Stimulated activated CD8-positive, alpha-beta memory T cell treated with anti-CD3 and anti-CD28 coated beads, Interleukin-15, amount 100 ng/mL, for 48 hours (primary cell): Measurements from ENCODE around the gene TNRC6B.
"Not testable (repeated sequence)": the region's sequence is repeated elsewhere in the genome, so short reads cannot be mapped to it uniquely, and the experiment has no call there.

ENCODE experiments used
- DNase-seq, 2 donors: peaks; one replicate each; pipeline ENCODE4 v3.0.0-alpha.2; 2020; ENCODE audit warnings: low read depth in 2 of 2

The TNRC6B gene

DNA sequence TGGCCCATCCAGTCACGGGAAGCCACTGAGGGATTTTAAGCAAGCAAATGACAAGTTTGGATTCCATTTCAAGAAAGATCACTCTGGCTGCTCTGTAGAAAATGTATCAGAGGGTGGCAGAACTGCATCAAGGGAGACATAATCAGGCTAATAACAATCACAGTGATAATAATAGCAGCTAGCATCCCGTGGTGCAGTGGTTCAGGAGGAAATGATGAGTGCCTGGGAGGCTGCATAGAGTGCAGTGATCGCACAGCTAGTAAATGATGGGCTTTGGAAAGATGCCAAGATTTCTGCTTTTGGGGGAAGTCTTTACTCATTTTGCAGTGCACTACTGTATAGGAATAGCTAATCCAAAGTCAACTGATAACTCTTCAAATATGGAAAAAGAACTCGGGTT lies 35.8 kb downstream of the TNRC6B start:
- DNase-seq, result no peak

DNA sequence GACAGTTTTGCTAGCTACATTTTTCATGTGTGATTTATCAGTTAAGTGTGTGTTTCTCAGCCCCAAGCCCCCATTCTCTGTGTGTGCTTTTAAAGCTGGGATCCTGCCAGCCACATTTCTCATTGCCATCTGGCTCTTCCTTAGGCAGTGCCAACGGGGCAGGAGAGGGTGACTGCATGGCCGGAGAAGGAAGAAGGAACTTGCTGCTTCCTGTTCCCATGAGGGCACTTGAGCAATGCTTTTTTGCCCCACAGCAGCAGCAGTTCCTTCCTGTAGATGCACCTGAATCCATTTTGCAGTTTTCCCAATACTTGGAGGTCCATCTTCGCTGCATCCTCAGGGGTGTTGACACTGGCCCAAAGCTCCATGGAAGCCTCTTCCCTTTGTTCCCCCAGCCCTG lies 37.5 kb downstream of the TNRC6B start:
- DNase-seq, result no peak

DNA sequence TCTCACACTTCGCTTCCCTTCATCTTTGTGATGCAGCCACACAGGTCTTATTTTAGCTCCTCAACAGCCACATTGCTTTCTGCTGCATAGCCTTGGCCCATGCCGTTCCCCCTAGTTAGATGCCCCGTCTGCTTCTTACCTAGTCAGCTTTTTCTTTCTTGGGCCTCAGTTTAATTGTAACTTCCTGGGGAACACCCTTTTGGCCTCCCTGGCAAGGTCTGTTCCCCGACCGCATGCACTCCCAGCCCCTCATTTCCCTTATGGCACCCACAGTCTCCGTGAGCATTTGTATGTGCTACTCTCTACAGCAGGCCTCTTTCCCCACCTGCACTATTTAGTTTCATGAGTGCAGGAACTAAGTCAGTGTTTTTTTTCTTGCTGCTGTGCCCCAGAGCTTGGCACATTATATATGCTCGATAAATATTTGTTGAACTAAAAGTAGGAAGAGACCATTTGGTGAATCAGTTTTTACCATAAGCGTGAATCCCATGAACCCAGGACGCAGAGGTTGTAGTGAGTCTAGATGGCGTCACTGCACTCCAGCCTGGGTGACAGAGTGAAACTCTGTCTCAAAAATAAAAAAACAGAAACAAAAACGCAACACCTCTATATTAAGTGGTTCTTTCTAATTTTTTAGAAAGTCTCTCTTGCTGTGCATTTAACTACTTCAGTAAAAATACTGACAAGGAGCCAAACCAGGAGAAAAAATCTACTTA lies 38.5 kb downstream of the TNRC6B start:
- no peak for DNase-seq

DNA sequence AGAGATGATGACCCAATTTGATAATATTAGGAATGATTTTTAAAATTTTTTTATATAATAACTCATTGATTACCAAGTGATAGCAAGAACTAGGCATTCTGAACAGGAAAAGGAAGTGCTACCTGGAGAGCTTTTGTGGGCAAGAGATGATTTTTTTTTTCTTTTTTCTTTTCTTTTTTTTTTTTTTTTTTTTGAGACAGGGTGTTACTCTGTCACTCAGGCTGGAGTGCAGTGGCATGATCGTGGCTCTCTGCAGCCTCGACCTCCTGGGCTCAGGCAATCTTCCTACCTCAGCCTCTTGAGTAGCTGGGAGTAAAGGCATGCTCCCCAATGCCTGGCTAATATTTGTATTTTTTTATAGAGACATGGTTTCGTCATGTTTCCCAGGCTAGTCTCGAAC lies 40.4 kb downstream of the TNRC6B start:
- DNase-seq, result no peak

DNA sequence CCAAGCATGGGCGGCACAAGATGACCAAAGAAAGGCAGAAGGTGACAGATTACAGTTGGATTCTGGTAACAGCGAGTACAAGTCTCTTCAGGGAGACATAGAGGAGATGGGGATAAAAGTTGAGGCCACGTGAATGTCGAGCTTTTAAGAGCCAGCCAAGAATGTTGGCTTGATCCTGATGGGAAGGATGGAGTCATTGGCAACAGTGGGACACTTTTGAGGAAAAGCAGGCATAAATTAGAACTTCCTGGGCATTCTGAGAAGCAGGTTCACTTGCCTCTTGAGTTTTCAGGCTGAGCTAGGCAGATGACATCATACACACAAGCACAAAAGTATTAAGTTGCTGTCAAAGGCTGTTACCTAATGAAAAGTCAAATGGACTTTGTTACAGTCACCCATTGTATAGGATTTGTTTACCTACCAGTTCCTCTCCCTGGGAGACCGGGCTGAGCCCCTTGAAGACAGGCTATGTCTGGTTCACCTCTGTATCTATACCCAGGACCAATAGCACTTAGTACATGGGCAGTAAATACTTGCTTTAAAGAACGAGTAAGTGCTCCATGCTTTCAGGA lies 41.1 kb downstream of the TNRC6B start:
- DNase-seq, result no peak

DNA sequence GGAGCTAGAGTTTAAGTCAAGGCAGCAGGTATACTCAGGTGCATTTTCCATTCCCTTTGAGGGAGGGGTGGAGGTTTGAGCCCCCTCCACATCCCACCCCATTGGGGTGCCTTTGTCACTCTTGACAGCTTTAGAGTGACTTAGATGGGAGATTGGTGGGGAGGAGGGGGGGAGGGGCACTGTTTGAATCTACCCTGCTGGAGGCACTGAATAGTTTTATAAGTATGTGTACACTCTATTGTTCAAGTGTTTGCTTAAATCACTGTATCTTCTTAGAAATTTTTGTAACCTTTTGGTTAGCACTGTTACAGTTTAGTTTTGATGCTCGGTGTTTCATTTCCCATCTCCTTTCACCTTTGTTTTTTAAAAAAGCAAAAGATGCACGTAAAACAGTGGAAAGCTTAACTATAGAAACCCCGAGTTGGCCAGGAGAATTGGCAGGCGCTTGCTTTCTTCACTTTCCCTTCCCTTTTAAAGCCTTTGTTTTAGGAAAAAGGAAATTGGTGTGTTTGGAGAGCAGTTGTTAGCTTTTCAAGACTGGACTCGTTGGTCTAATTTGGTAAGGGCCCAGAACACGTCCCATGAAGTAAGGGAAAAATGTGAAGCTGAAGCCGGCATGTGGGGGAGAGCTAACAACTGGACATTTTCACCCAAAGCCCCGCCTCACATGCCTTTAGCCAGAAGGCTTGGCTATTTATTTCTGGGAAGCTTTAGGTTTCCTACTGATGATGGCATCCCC lies 42.8 kb downstream of the TNRC6B start:
- no peak for DNase-seq

DNA sequence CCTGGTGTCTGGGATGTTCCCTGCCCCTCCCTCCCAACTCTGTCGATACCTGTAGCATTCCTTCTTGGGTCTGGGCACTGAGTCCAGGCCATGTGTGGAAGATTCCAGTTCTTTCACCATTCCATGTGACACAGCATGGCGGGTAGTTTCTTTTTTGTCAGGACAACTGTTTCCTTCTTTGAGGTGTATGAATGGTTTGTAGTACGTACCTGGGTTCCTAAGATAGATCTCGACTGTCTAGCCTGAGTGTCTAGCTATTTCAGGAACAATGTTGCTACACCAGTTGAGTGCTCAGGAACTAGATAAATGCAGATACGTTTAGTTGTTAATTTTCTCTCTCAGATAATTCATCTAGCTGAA lies 43.3 kb downstream of the TNRC6B start:
- no peak for DNase-seq

DNA sequence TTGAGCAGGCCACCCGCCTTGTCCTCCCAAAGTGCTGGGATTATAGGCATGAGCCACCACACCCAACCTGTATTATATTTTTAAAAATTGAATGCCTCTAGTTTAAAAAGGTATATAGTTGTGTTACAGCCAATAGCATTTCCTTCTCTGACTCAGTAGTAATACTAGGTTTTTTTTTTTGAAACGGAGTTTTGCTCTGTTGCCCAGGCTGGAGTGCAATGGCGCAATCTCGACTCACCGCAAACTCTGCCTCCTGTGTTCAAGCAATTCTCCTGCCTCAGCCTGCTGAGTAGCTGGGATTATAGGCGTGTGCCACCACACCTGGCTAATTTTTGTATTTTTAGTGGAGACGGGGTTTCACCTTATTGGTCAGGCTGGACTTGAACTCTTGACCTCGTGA lies 45.3 kb downstream of the TNRC6B start:
- DNase-seq, result not testable (repeated sequence)

DNA sequence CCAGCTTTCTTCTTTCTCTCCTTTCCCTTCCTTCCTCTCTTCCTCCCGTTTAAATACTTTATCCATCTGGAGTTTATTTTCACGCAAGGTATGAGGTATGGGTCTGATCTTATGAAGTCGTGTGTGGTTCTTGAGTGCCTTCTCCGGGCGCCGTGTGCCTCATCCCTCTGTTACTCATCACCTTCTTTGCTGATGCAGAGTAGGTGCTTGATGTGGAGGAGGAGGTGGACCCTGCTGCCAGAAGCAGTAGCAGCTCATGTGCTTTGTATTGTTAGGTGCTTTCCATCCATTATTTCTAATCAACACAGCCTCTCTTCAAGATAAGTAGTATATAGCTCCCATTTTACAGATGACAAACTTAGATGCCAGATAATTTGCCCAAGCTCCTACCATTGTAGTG lies 47.0 kb downstream of the TNRC6B start:
- no peak for DNase-seq

DNA sequence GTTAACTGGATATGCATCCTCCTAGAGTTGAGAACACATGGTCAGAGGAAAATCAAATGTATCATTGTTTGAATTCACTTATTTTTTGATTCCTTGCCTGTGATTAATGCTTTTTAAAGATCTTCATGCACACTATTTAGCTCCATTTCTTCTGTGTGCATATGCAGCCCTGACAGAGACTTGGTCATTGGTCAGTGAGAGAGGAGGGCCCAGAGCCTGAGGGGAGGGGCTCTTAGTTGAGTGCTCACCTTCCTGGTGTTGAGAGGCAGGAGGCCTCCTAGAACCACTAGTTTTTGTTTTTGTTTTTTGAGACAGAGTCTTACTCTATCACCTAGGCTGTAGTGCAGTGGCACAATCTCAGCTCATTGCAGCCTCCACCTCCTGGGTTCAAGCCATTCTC lies 48.9 kb downstream of the TNRC6B start:
- no peak for DNase-seq

DNA sequence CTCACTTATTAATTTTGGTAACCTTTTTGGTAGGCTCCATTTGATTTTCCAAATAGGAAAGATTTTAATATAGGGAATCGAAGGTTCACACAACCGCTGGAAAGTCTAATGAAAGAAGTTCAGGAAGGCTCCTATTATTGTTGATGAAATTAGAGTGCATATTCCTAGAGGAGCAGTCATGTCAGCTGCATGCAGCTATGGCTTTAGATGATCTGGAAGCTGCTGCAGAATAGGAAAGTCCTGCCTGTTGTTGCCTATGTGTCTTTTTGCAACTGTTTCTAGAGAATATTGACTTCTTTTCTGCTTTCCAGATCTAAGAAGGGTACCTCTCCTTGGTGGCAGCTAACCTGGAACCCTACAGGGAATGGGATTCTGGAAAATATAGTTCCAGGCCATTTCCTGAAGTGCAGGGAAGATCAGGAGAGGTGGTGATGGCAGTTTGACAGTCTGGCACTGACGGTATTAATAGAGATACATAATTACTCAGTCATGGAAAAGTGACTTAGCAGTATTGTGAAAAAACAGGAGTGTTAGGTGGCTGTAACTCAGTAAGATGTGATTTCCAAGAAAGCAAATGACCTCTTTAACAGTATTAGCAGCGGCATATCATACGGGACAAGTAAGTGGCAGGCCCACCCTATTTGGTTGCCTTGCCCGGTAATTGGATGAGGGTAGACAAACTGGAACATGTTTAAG lies 54.0 kb downstream of the TNRC6B start:
- DNase-seq, result no peak

DNA sequence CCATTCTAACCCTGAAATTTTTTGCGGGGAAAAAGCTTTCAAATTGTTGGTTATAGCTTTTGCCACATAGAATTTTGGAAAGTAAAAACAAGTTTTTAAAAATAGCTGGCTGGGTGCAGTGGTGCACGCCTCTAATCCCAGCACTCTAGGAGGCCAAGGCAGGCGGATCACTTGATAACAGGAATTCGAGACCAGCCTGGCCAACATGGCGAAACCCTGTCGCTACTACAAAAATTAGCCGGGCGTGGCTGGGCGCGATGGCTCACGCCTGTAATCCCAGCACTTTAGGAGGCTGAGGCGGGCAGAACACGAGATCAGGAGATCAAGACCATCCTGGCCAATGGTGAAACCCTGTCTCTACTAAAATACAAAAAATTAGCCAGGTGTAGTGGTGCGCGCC lies 54.9 kb downstream of the TNRC6B start:
- DNase-seq, result no peak

DNA sequence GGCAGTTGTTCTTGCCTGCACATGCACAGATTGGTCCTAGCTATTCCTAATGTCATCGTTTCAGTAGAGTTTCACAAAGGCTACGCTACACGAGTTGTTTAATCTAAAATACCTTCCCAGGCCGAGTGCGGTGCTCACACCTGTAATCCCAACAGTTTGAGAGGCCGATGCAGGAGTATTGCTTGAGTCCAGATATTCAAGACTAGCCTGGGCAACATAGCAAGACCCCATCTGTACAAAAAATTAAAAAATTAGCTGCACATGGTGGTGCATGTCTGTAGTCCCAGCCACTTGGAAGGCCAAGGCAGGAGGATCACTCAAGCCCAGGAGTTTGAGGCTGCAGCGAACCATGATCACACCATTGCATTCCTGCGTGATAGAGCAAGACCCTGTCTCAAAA lies 56.2 kb downstream of the TNRC6B start:
- no peak for DNase-seq

DNA sequence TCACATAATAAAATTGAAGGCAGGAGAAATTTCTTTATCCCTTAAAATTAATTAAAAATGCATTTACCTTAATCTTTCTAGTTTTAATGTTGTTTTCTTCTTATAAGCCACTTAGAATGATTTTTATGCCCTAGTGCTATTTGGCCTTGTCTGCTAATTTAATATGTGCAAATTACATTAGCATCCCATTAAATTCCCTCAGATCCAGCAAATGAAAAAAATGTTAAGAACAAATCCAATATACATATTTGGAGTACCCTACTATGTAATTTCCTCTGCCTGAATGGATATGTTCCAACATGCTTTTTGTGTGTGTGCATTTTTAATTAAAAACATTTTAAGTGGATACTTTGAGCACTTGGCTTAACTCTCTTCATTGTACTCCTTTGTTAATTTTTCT lies 56.9 kb downstream of the TNRC6B start:
- DNase-seq, result no peak

DNA sequence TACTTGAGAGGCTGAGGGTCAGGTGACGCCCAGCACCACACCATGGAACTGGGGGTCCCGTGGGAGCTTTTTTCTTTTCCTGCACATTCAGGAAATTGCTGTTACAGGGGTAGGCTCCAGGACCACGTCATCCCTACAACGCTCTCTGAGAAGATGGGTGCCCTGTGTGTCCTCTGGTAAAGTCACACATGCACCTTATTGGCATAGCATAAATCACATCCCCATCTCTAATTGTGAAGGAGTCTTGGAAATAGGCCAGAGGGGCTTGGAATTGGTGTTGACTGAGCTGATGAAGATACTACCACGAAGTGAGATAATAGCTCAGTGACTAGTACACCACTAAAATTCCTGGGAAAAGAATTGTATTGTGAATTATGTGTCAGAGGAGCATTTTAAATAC lies 57.6 kb downstream of the TNRC6B start:
- no peak for DNase-seq

DNA sequence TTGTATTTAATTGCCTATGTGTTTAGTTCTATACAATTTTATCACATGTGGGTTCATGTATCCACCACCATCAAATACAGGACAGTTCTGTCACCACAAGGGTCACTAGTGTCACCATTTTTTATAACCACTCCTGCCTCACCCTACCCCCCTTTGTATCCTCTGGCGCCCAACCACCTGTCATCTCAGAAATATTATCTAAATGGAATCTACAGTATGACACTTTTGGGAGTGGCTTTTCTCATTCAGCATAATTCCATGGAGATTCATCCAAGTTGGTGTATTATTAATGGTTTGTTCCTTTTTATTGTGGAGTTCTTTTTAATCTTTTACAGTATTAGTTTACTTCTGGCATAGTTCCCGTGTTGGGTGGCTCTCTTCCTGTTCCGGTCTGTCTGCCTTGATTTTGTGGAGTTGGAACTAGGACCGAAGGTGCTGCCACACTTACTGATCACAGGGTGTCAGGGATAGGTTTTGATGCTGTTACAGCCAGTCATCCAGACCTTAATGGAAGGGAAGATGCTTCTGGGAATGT lies 58.5 kb downstream of the TNRC6B start:
- no peak for DNase-seq

DNA sequence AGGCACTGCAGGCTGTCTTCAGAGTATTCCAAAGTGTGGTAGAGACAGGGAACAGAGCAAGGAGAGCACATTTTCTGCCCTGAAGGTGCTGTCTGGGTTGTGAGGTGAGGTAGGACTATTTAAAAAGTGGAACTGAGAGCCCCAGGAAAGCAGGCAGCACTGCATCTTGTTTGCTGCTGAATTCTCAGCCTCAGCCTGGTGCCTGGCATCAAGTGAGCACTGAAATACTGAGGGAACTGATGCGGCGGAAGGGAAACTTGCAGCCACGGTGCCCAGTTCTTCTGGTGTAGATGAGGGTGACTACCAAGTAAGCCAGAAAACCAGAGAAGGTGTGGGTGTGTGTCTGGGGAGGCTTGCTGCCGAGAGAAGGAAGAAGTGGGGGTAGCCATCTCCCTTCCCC lies 59.5 kb downstream of the TNRC6B start:
- DNase-seq, result no peak

DNA sequence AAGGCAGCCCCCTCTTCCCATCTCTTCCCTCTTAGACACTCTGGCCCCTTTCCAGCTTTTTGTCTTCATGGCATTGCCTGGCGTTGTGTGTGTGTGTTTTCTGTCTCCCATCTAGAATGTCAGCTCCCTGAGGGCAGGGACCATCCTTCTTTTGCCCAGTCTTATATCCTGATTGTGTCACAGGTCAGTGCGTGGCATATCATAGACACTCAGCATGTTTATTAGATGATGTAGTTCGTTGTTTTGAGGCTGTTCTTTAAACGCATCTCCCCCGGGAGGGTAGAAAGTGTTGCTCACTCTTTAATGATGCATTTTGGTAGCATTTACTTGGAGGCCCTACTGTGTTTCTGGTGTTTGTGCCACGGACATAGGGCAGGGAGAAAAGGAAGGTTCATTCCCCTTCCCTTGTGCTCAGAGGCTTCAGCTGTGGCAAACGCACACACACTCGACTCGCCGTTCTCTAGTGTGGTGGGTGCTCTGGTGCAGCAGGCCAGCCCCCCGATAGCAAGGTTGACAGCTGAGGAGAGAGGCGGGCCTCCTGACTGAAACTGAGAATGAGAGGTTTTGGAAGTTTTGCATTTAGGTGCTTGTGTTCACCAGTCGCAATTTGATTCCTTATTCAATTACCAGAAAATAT lies 60.2 kb downstream of the TNRC6B start:
- DNase-seq, result no peak

DNA sequence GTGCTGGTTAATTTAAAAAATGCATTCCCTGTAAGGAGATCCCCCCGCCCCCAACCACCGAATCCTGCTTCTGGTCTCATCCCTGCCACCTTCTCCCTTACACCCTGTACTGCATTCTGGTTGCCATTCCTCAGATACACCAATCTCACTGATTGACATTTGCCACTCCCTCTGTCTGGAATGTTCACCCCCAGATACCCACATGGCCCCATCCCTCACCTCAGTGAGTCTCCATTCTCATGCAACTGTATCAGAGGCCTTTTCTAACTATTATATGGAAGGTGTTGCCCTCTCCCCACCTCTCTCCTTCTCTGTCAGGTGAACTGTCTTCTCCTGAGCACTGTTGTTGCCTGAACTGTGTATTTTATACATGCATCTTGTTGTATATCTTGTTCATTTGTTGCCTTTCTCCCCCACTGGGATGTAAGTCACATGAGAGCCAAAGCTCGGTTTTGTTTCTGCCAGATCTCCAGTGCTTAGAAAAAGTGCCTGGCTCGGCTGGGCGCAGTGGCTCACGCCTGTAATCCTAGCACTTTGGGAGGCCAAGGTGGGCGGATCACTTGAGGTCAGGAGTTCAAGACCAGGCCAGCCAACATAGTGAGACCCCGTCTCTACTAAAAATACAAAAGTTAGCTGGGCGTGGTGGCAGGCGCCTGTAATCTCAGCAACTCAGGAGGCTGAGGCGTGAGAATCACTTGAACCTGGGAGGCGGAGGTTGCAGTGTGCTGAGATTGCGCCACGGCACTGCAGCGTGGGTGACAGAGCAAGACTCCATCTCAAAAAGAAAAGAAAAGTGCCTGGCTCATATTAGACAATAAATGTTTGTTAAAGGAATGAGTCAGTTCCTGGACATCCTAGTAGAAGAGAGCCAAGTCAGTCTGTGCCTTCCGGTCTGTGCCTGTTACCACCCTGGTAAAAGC lies 61.0 kb downstream of the TNRC6B start:
- no peak for DNase-seq

DNA sequence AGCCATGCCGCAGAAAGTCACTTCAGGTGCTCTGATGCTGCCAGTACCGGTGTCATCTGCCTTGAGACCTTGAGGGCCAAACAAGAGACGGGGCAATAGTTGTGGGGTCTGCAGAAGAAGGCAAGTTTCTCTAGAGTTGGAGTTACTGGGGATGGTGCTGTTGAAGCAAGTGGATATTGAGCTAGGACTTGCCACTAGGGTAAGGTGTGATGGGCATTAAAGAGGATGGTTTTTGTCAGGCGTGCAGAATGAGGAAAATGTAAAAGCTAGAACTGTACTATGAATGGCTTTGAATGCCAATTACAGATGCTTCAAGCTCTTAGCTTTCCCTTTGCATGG lies 61.6 kb downstream of the TNRC6B start:
- no peak for DNase-seq

DNA sequence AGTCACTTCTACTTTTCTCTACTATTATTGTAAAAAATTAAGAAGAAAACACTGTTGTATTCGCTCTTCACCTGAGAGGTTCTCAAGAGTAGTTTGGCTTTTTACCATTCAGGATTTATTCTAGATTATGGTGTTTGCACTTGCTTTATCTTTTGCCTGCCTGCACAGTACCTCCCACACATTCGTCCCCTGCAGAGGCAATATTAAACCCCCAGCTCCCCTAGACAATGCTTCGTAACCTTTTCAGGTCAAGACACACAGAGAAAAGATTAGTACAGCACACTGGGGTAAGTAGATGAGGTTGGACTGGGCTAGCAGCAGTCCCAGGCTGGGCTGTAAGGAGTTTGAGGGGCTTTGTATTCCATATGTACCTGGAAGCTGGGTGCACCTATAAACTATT lies 62.4 kb downstream of the TNRC6B start:
- DNase-seq, result no peak
